GM12878 (cell line): ENCODE measurements around the gene ADAM19. TPM values are rescaled to one million over a fixed set of nuclear protein-coding genes. Genes with fewer than 3 reads are reported as not detected.

Source experiments
- ATAC-seq: fragments of 200-7000 bp; cut with Tn5 transposase; 3 replicates; pipeline ENCODE4 v1.9.1; 2020; ENCODE audit warnings: mild to moderate bottlenecking, moderate library complexity
- BruUV-seq: library from RNA; stranded (reverse); fragments of 400-500 nt; replicated peaks from 2 replicates; lab custom pipeline; 2021; lab: Mats Ljungman, UMichigan
- CTCF ChIA-PET: fragments of 300-600 bp; sonication (Branson Sonifier 250); formaldehyde crosslinking; extraction: SDS; loops from one replicate; lab custom pipeline; 2021; ENCODE audit warnings: inconsistent platforms; lab: Yijun Ruan, JAX
- POLR2A ChIA-PET: fragments of 350-600 bp; formaldehyde crosslinking; extraction: SDS; loops from one replicate; lab custom pipeline; 2021; ENCODE audit warnings: inconsistent platforms; lab: Charles Lee
- RAD21 ChIA-PET: fragments of 300-600 bp; sonication (Branson Sonifier 250); formaldehyde crosslinking; loops from one replicate; lab custom pipeline; 2023; ENCODE audit warnings: antibody characterized with exemption; ENCODE audit not compliant: unreplicated experiment; lab: Charles Lee
- SMC1A ChIA-PET: fragments of 300-600 bp; sonication (Branson Sonifier 250); formaldehyde crosslinking; loops from one replicate; lab custom pipeline; 2023; ENCODE audit not compliant: unreplicated experiment, uncharacterized antibody; lab: Charles Lee
- DNase-seq: peaks from one replicate; pipeline ENCODE4 v3.0.0-alpha.2; 2011; ENCODE audit warnings: low read depth, low spot score
- FAIRE-seq: peaks from 3 replicates; lab custom pipeline; 2011; peaks lifted over from hg19 to GRCh38; lab: Jason Lieb, UNC
- H2AFZ ChIP-seq: 2 replicates; pipeline ENCODE4 v1.6.0; 2011; ENCODE audit warnings: low read depth, low read length, control low read depth; ENCODE audit not compliant: control insufficient read depth
- H3K27ac ChIP-seq: 2 replicates; pipeline ENCODE4 v1.5.1; 2011; ENCODE audit warnings: control low read depth; ENCODE audit not compliant: control insufficient read depth, insufficient read depth
- H3K27me3 ChIP-seq, 2 experiments: replicated peaks in 1 of 2; 2 replicates each; pipeline versions ENCODE4 v1.6.0 to v1.6.1; 2011; ENCODE audit warnings: low read length in 1 of 2; ENCODE audit not compliant: control insufficient read depth in 2 of 2, insufficient read depth in 2 of 2
- H3K36me3 ChIP-seq, 2 experiments: 2 replicates each; pipeline ENCODE4 v1.5.1; 2011; ENCODE audit warnings: low read length in 1 of 2; ENCODE audit not compliant: control insufficient read depth in 2 of 2, insufficient read depth in 2 of 2
- H3K4me1 ChIP-seq: 2 replicates; pipeline ENCODE4 v1.6.1; 2011; ENCODE audit warnings: mild to moderate bottlenecking, low read length, moderate library complexity, mixed read lengths; ENCODE audit not compliant: control insufficient read depth, insufficient read depth
- H3K4me2 ChIP-seq: 2 replicates; pipeline ENCODE4 v1.6.0; 2011; ENCODE audit warnings: control low read depth; ENCODE audit not compliant: control insufficient read depth, insufficient read depth
- H3K4me3 ChIP-seq: fragments of 200-600 bp; sonication (generic); 2 replicates; pipeline ENCODE4 v1.5.1; 2016
- H3K79me2 ChIP-seq: 2 replicates; pipeline ENCODE4 v1.6.0; 2011; ENCODE audit warnings: low read length; ENCODE audit not compliant: control insufficient read depth, insufficient read depth
- H3K9ac ChIP-seq: 2 replicates; pipeline ENCODE4 v1.8.0; 2011; ENCODE audit warnings: low read length, control low read depth, mixed read lengths; ENCODE audit not compliant: control insufficient read depth, insufficient read depth
- H3K9me3 ChIP-seq: replicated peaks from 3 replicates; pipeline ENCODE4 v1.5.1; 2011; ENCODE audit warnings: mild to moderate bottlenecking, low read length; ENCODE audit not compliant: control insufficient read depth, insufficient read depth
- H4K20me1 ChIP-seq: 2 replicates; pipeline ENCODE4 v1.6.0; 2011; ENCODE audit not compliant: control insufficient read depth, insufficient read depth
- ATF2 ChIP-seq: IDR thresholded peaks from 2 replicates; pipeline ENCODE4 v1.6.1; 2012; ENCODE audit warnings: low read length, inconsistent platforms
- DPF2 ChIP-seq: fragments of 450-650 bp; IDR thresholded peaks from 2 replicates; pipeline ENCODE4 v1.6.1; 2017; ENCODE audit warnings: mild to moderate bottlenecking
- FOXK2 ChIP-seq: fragments of 450-650 bp; IDR thresholded peaks from 2 replicates; pipeline ENCODE4 v1.6.1; 2017; ENCODE audit warnings: mild to moderate bottlenecking, moderate library complexity
- GATAD2B ChIP-seq: fragments of 450-650 bp; conservative IDR thresholded peaks from 2 replicates; pipeline ENCODE4 v1.6.1; 2017; ENCODE audit warnings: low read depth, mild to moderate bottlenecking, moderate library complexity
- HCFC1 ChIP-seq: fragments of 150-350 bp; IDR thresholded peaks from 2 replicates; pipeline ENCODE4 v1.6.1; 2014; ENCODE audit warnings: low read length
- RAD21 ChIP-seq: IDR thresholded peaks from 2 replicates; pipeline ENCODE4 v1.6.1; 2011; ENCODE audit warnings: mild to moderate bottlenecking, low read depth, low read length, moderate library complexity; ENCODE audit not compliant: insufficient read depth
- RCOR1 ChIP-seq: conservative IDR thresholded peaks from 2 replicates; pipeline ENCODE4 v1.6.1; 2012; ENCODE audit warnings: low read depth, low read length, improper control_type of control experiment
- REST ChIP-seq: IDR thresholded peaks from 2 replicates; pipeline ENCODE4 v1.6.1; 2012; ENCODE audit warnings: mild to moderate bottlenecking, low read depth, low read length
- RUNX3 ChIP-seq: IDR thresholded peaks from 2 replicates; pipeline ENCODE4 v1.6.1; 2012; ENCODE audit warnings: low read length, inconsistent platforms
- SRF ChIP-seq, 2 experiments: IDR thresholded peaks; 2 replicates each; pipeline ENCODE4 v1.6.1; 2011; ENCODE audit warnings: low read depth in 2 of 2, low read length in 2 of 2, mild to moderate bottlenecking in 1 of 2, moderate library complexity in 1 of 2
- YBX1 ChIP-seq: fragments of 450-650 bp; IDR thresholded peaks from 2 replicates; pipeline ENCODE4 v1.6.1; 2016; ENCODE audit warnings: antibody characterized with exemption
- ZNF217 ChIP-seq: fragments of 450-650 bp; IDR thresholded peaks from 2 replicates; pipeline ENCODE4 v1.6.1; 2017; ENCODE audit warnings: antibody characterized with exemption, mild to moderate bottlenecking
- ZNF274 ChIP-seq: IDR thresholded peaks from one replicate; pipeline ENCODE4 v1.8.0; 2011; ENCODE audit not compliant: insufficient read length, insufficient read depth
- WGBS: methylation state at CpG from one replicate; pipeline ENCODE4 v1.1.6; 2016; ENCODE audit warnings: low lambda C conversion rate; ENCODE audit not compliant: insufficient replicate concordance, insufficient coverage; ENCODE audit errors: missing lambda C conversion rate; 5-methylcytosine and 5-hydroxymethylcytosine counted together
- in situ Hi-C: fragments of 300-500 bp; cut with MboI; formaldehyde crosslinking; loops from 9 replicates; pipeline ENCODE4 v1.14.3; 2018; ENCODE audit warnings: mixed read lengths
- intact Hi-C: fragments of 100-400 bp; cut with micrococcal nuclease; formaldehyde crosslinking; loops from one replicate; pipeline ENCODE4 v1.14.2; 2022; ENCODE audit not compliant: unreplicated experiment
- polyA plus RNA-seq, 11 experiments: library from polyadenylated mRNA; depleted of rRNA in 4 of 11; unstranded in 6 of 11; stranded (reverse) in 5 of 11; fragments of >200 nt; fragmentation: Nextera tagmentation in 4 of 11; fragmentation: Illumina TruSeq in 1 of 11; extraction: Ambion mirVana in 4 of 11; extraction: Trizol in 1 of 11; gene quantifications; 1 replicate in 1 of 11; 2 replicates in 10 of 11; pipeline versions ENCODE4 v1.2.1 to v1.2.3, GENCODE V29; 2011 to 2016; ENCODE audit warnings: inconsistent platforms in 2 of 11, missing spikeins in 2 of 11, low read depth in 1 of 11
- total RNA-seq, 4 experiments: library from RNA; depleted of rRNA in 3 of 4; stranded (reverse); fragments of >200 nt in 3 of 4; fragmentation: Illumina TruSeq in 1 of 4; extraction: Trizol in 1 of 4; gene quantifications; 2 replicates each; pipeline versions ENCODE4 v1.2.1 to v1.2.3, GENCODE V29; 2013 to 2021

ADAM19 gene
- total and polyA plus RNA-seq, 10 of the 15 experiments (the other 5 are each of a cell fraction or from before 2014, with no cell fraction given), result 16.0 to 92.8 (median 44.7) TPM

DNA sequence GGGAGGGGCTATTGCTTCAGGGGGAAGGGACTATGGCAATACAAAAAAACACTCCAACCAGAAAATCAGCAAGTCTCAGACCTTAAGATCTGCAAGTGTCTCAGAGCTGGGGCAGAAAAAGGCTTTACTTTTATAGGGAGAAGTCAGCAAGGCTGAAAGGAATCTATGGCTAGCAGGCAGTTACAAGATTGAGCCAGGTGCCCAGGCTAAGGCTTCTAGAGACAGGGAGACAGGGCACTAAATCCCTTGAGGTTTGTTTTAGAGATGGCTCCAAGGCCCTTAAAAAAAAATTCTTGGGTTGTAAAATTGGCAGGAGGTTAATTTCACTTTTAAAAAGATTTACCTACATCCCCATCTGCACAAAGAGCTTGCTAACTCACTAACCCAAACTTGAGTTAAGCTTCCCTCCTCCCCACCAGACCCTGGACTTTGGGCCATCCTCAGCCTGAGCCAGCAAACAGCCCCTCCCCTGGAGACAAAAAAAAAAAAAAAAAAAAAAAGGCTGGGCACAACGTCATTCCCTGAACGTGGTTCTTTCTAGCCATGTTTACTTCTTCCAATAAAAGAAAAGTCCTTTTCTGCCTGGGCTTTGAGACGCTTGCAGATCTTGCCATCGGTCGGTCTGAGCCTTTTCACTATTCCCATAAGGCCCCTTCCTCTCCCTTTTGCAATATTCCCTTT, 97.6 kb downstream of the ADAM19 start:
- SMC1A ChIA-PET, result interaction anchor here (0.6 to 1.6 kb wide), 7 partner anchors 9 to 242 kb away, joined by 3 to 5 read pairs (median 4); no protein-coding TSS in a partner anchor

More for the DNA sequence above, 97.6 kb downstream of the ADAM19 start:
- ChIA-PET POLR2A (interaction anchor here (0.6 kb wide), 1 partner anchor 14 kb away, joined by 4 read pairs; no protein-coding TSS in a partner anchor), CTCF (interaction anchor here (0.6 to 5.8 kb wide), 8 partner anchors 8 to 241 kb away, joined by 3 to 46 read pairs (median 7); partner anchors contain the start of gene NIPAL4), RAD21 (interaction anchor here (1.1 to 2.0 kb wide), 3 partner anchors 46 to 266 kb away, joined by 3 to 11 read pairs (median 5); partner anchors contain the start of gene LSM11)
- Histone ChIP-seq H3K4me2 (no peak overlapping the region), H3K4me1 (no peaks in the 10 kb centered on the region), H3K4me3 (no peak overlapping the region), H3K9me3 (no peaks in the 10 kb centered on the region), H3K79me2 (no peaks in the 10 kb centered on the region), H3K27me3 (no peaks in the 10 kb centered on the region), H3K27ac (no peak overlapping the region), H4K20me1 (no peaks in the 10 kb centered on the region), H3K36me3 (peaks cover 6 to 13% of the 10 kb centered on the region in 2 experiments; a peak in 2 of 4 replicates), H3K9ac (no peak overlapping the region), H2AFZ (no peak overlapping the region)
- 73% methylated on average over 5 of the region's 5 CpGs for WGBS
- in situ Hi-C loops (no loop called here), intact Hi-C loops (loop anchor here (2.0 to 5.0 kb wide), 3 partner anchors 45 to 239 kb away; no protein-coding TSS in a partner anchor)
- no peak for FAIRE-seq
- no TSS peak for BruUV-seq
- DNase-seq, result no peak
- ATAC-seq, result no peak
- TF ChIP-seq ZNF274 (no peak), RAD21 (no peak), SRF (IDR thresholded peaks at IDR 0.05; ENCODE audit: low read depth in 2 of 2, low read length in 2 of 2) (no peak), RUNX3 (no peak), REST (no peak), ATF2 (no peak), GATAD2B (no peak), DPF2 (no peak), YBX1 (no peak), FOXK2 (no peak), ZNF217 (no peak), HCFC1 (no peak), RCOR1 (no peak)
